Thyroid gland (tissue), 4 donors: Measurements from ENCODE around the gene NOM1. TPM values are rescaled to one million over a fixed set of nuclear protein-coding genes. Genes with fewer than 3 reads are reported as not detected.

ENCODE experiments used
- DNase-seq, 2 donors: peaks; one replicate each; pipeline ENCODE4 v3.0.0-alpha.2; 2019
- H3K27ac ChIP-seq, 3 donors: fragments of 200-600 bp; sonication (generic); 1 replicate in 2 of 3; 2 replicates in 1 of 3; pipeline ENCODE4 v1.5.1; 2016 to 2019; ENCODE audit warnings: mild to moderate bottlenecking in 1 of 3, moderate library complexity in 1 of 3
- H3K27me3 ChIP-seq: fragments of 200-600 bp; sonication (generic); one replicate; pipeline ENCODE4 v1.5.1; 2019
- H3K36me3 ChIP-seq, 2 donors: fragments of 200-600 bp; sonication (generic); one replicate each; pipeline ENCODE4 v1.5.1; 2016 to 2019
- H3K4me1 ChIP-seq, 2 donors: fragments of 200-600 bp; sonication (generic); one replicate each; pipeline ENCODE4 v1.5.1; 2017 to 2019
- H3K4me3 ChIP-seq, 3 donors: fragments of 200-600 bp; sonication (generic); replicated peaks in 1 of 3; 1 replicate in 2 of 3; 2 replicates in 1 of 3; pipeline ENCODE4 v1.5.1; 2016; ENCODE audit warnings: mild to moderate bottlenecking in 1 of 3
- H3K9me3 ChIP-seq: fragments of 200-600 bp; sonication (generic); one replicate; pipeline ENCODE4 v1.5.1; 2017
- POLR2A ChIP-seq, 2 donors: fragments of 450-650 bp; IDR thresholded peaks; one replicate each; pipeline ENCODE4 v1.6.1; 2017; ENCODE audit warnings: antibody characterized with exemption in 2 of 2, mild to moderate bottlenecking in 2 of 2, moderate library complexity in 1 of 2
- WGBS, 2 donors: methylation state at CpG; one replicate each; pipeline ENCODE4 v1.1.5; 2017; 5-methylcytosine and 5-hydroxymethylcytosine counted together
- intact Hi-C: fragments of 100-400 bp; cut with DNase I; formaldehyde crosslinking; loops from one replicate; pipeline ENCODE4 v1.15.1; 2023
- total RNA-seq, 4 donors: library from RNA; depleted of rRNA; stranded (reverse); fragments of >200 nt; gene quantifications; one replicate each; pipeline ENCODE4 v1.2.3, GENCODE V29; 2016
- TF ChIP-seq, protein P1 (sequence below), 6 experiments: fragments of 200-600 bp in 3 of 6; fragments of 450-650 bp in 3 of 6; sonication (generic) in 3 of 6; IDR thresholded peaks; one replicate each; pipeline ENCODE4 v1.5.1; 2016 to 2019; ENCODE audit warnings: antibody characterized with exemption in 6 of 6, mild to moderate bottlenecking in 2 of 6, inconsistent platforms in 1 of 6, moderate library complexity in 1 of 6

NOM1 gene
- total RNA-seq, 4 donors from 2014 or later, result 11.2 to 25.7 (median 16.8) TPM

DNA sequence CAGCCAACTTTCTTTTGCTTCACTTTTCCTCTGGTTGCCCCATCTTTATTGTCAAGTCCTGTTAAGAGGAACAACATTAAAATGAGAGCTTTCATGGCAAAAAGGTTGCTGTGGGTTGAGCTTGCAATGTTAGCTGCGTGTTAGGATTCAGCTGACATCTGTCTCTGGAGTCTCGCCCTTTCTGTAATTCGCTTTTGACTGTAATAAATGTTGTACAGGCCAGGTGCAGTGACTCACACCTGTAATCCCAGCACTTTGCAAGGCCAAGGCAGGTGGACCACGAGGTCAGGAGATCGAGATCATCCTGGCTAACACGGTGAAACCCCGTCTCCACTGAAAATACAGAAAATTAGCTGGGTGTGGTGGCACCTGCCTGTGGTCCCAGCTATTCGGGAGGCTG lies 36.9 kb downstream of the NOM1 start:
- no peaks in the 10 kb centered on the region for H3K36me3 ChIP-seq
- H3K27me3 ChIP-seq, result no peaks in the 10 kb centered on the region
- no peak overlapping the region for H3K27ac ChIP-seq
- no peak overlapping the region for H3K4me3 ChIP-seq
- DNase-seq, result no peak
- no peaks in the 10 kb centered on the region for H3K4me1 ChIP-seq
- intact Hi-C loops, result no loop called here
- 90 to 95% methylated on average over 8 of the region's 8 CpGs for WGBS, 2 donors
- no peaks in the 10 kb centered on the region for H3K9me3 ChIP-seq
- TF ChIP-seq, protein P1, sequence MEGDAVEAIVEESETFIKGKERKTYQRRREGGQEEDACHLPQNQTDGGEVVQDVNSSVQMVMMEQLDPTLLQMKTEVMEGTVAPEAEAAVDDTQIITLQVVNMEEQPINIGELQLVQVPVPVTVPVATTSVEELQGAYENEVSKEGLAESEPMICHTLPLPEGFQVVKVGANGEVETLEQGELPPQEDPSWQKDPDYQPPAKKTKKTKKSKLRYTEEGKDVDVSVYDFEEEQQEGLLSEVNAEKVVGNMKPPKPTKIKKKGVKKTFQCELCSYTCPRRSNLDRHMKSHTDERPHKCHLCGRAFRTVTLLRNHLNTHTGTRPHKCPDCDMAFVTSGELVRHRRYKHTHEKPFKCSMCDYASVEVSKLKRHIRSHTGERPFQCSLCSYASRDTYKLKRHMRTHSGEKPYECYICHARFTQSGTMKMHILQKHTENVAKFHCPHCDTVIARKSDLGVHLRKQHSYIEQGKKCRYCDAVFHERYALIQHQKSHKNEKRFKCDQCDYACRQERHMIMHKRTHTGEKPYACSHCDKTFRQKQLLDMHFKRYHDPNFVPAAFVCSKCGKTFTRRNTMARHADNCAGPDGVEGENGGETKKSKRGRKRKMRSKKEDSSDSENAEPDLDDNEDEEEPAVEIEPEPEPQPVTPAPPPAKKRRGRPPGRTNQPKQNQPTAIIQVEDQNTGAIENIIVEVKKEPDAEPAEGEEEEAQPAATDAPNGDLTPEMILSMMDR (IDR thresholded peaks at IDR 0.05), result no peak
- no peak for TF ChIP-seq POLR2A (IDR thresholded peaks at IDR 0.05)

DNA sequence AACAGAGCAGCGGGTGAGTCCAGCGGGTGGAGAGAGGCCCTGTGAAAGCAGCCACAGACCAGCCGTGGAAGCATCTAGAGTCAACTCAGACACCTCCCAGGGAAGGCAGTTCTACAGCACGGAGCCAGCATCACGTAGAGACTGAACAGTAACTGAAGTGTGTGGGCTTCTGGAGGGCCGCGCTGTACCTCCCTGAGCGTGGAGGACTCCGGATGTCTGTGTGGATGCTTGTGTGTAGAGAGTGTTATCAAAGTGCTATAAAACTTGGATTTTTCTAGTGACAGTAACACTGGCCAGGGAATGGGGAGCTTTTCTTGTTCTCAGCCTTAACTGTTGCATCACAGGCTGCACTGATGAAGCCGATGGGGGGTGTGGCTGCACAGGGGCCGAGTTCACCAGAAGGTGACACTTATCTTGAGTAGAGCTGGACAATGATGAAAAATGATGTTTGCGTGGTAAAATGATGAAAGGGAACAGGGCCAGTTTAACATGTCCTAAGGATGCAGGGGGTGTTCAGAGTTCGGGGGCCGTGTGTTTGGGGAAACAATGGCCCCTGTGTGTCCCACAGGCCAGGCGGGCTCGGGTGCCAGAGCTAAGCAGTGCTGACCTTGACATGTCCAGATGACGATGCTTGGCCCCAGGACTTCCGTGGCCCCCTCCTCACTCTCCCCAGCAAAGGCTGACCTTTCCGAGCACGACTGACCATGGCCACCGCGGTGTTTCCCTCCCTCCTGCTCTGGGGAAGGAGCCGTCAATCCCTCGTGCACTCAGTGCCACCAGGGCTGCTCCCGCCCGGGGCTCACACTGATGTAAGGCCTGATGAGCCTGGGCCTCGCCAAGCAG lies 39.1 kb downstream of the NOM1 start:
- no peaks in the 10 kb centered on the region for H3K9me3 ChIP-seq
- no peak for DNase-seq
- no peaks in the 10 kb centered on the region for H3K27me3 ChIP-seq
- TF ChIP-seq POLR2A (IDR thresholded peaks at IDR 0.05), result no peak
- TF ChIP-seq, protein P1 (IDR thresholded peaks at IDR 0.05), result no peak
- no peaks in the 10 kb centered on the region for H3K36me3 ChIP-seq
- 74 to 77% methylated on average over 22 to 27 of the region's 27 CpGs for WGBS, 2 donors
- H3K4me3 ChIP-seq, result no peak overlapping the region
- H3K27ac ChIP-seq, result no peak overlapping the region
- H3K4me1 ChIP-seq, result peaks cover 0 to 6% of the 10 kb centered on the region in 2 donors
- intact Hi-C loops, result no loop called here

DNA sequence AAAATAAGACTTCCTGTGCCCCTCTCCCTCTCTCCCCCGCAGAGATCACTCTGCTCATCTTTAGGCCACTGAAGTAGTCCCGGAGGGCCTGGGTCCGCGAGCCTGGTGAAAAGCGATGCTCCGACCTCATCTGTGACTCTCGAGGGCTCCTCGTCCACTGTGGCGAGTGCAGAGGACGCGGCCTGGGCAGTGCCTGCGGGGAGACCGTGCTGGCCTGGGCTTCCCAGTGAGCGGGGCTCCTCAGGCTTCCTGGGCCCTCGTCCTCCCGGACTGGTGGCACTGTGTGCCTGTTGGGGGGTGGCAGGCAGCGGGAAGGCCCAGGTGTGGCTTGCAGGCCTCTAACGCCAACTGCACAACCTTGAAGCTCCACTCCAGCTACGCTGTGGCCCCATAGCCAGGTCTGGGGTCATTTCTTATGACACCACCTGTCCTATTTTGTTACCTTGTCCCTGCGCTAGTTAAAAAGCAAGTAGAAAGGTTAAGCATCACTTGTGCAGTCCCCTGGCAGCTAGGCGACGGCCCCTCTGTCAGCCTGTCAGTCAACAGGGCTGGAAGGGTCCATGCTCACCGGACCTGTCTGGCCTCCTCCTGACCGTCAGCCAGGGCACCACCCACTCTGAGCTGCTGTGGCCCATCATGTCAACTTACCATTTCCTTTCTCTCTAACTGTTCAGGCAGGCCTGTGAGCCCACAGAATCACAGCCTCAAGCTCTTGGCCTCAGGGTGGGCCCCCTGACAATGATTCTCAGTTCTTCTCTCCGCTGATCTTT lies 40.4 kb downstream of the NOM1 start:
- Histone ChIP-seq H3K36me3 (no peaks in the 10 kb centered on the region), H3K9me3 (no peaks in the 10 kb centered on the region), H3K27me3 (no peaks in the 10 kb centered on the region), H3K27ac (no peak overlapping the region), H3K4me1 (peaks cover 0 to 6% of the 10 kb centered on the region in 2 donors), H3K4me3 (no peak overlapping the region)
- TF ChIP-seq POLR2A (IDR thresholded peaks at IDR 0.05), result no peak
- TF ChIP-seq, protein P1 (IDR thresholded peaks at IDR 0.05), result no peak
- WGBS, 2 donors, result 83 to 85% methylated on average over 16 to 21 of the region's 25 CpGs
- no peak for DNase-seq
- intact Hi-C loops, result no loop called here

DNA sequence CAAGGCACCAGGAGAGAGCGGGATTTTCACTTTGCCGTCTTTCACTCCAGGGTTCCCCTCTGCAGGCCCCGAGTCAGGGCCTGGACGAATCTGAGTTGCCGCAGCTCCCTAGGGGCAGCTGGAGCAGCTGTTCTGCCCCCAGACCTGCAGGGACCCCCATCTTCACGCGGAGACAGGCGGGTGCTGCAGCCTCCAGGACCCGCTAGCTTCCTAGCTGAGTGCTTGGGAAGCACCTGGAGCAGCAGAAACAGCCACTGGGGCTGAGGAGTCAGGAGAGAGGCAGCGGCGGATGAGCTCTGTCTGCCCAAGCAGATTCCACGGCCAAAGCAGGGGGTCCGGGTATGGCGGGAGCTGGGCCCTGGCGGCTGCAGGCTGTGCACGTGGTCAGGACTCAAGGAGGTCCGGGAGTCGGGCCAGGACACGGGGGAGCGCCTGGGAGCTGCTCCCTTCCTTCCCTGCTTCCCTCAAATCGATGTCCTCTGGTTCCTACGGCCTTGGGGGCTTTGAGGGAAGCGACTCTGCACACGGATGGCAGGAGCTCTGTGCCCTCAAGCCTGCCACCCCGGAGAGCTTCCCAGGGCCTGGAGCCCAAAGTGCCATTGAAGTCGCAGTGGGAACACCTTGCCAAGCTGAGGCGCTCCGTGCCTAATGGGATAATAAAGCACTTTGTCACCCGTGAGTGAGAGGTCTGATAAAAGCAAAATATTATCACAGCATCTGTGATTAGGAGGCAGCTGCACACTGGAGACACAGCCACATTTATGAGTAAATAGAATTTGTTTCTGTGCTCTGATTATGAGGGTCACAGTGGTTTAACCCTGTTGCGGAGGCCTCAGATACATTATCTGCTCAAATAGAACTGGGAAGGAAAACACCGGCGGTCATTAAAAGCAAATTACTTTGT lies 43.8 kb downstream of the NOM1 start:
- TF ChIP-seq, protein P1 (IDR thresholded peaks at IDR 0.05), result no peak
- TF ChIP-seq POLR2A (IDR thresholded peaks at IDR 0.05), result no peak
- Histone ChIP-seq H3K36me3 (no peaks in the 10 kb centered on the region), H3K27me3 (peaks cover under 1% of the 10 kb centered on the region), H3K27ac (no peak overlapping the region), H3K9me3 (no peaks in the 10 kb centered on the region), H3K4me1 (peaks cover 0 to 6% of the 10 kb centered on the region in 2 donors), H3K4me3 (no peak overlapping the region)
- 42 to 47% methylated on average over 16 to 24 of the region's 32 CpGs for WGBS, 2 donors
- DNase-seq, result peak; percentile 79 to 81
- intact Hi-C loops, result no loop called here
